Stomach smooth muscle (tissue), 2 donors: ENCODE data around the gene TNS4.
A peak's percentile ranks its signal among the peaks of the same experiment; 100 is the strongest.

ENCODE experiments used
- H3K27ac ChIP-seq: one replicate; pipeline ENCODE4 v1.7.0; 2013; ENCODE audit warnings: mild to moderate bottlenecking, low read length, inconsistent platforms
- H3K27me3 ChIP-seq, 2 donors: one replicate each; pipeline ENCODE4 v1.7.0; 2013; ENCODE audit warnings: low read length in 2 of 2; ENCODE audit not compliant: insufficient read depth in 2 of 2, control insufficient read depth in 1 of 2
- H3K36me3 ChIP-seq, 2 donors: one replicate each; pipeline ENCODE4 v1.7.0; 2013; ENCODE audit warnings: low read length in 2 of 2; ENCODE audit not compliant: control insufficient read depth in 2 of 2, insufficient read depth in 2 of 2
- H3K4me1 ChIP-seq: one replicate; pipeline ENCODE4 v1.7.0; 2013; ENCODE audit warnings: low read length; ENCODE audit not compliant: control insufficient read depth, insufficient read depth
- H3K4me3 ChIP-seq, 2 donors: one replicate each; pipeline ENCODE4 v1.7.0; 2013; ENCODE audit warnings: low read length in 2 of 2
- H3K9ac ChIP-seq, 2 donors: one replicate each; pipeline ENCODE4 v1.7.0; 2013; ENCODE audit warnings: low read length in 2 of 2, mild to moderate bottlenecking in 1 of 2
- H3K9me3 ChIP-seq, 2 donors: one replicate each; pipeline ENCODE4 v1.7.0; 2013; ENCODE audit warnings: low read length in 2 of 2; ENCODE audit not compliant: control insufficient read depth in 2 of 2
- donor health status: healthy.
- donor health status: Pancreatic carcinoma.

Gene TNS4

DNA sequence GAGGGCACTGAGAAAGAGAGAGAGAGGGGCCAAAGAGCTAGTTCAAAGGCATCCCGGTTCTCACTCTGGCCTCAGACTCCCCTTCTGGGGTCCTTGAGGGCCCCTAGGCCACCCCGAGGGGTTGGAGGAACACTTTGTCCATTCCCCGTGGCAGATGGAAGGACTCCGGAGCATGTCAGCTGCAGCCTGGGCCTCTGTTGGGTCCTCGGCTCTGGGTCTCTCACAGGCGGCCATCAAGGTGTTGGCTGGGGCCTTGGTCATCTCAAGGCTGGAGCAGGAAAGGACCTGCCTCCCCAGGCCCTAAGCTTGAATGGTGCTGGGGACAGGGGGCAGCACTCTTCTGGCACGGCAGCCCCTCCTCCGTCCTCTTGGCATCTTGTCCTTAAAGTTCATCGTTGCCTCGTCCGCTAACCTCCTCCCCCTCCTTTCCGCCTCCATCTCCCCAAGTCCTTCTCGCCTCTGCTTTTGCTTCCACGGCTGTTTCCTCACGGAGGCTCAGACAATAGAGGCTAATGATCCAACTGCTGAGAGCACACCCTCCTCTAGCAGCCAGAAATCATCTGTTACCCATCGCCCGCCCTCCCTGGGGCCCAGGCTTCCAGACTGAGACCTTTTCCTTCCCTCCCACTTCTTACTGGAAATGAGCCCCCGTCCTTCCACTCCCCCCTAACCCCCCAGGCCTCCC lies 40.6 kb upstream of the TNS4 start:
- Histone ChIP-seq H3K9ac (peak overlapping the region; percentile 56 to 71), H3K4me3 (peak overlapping the region in 1 of 2 donors; percentile 15), H3K4me1 (peaks cover 62% of the 10 kb centered on the region), H3K27me3 (no peaks in the 10 kb centered on the region), H3K9me3 (no peaks in the 10 kb centered on the region), H3K36me3 (no peaks in the 10 kb centered on the region), H3K27ac (peak overlapping the region; percentile 98)

DNA sequence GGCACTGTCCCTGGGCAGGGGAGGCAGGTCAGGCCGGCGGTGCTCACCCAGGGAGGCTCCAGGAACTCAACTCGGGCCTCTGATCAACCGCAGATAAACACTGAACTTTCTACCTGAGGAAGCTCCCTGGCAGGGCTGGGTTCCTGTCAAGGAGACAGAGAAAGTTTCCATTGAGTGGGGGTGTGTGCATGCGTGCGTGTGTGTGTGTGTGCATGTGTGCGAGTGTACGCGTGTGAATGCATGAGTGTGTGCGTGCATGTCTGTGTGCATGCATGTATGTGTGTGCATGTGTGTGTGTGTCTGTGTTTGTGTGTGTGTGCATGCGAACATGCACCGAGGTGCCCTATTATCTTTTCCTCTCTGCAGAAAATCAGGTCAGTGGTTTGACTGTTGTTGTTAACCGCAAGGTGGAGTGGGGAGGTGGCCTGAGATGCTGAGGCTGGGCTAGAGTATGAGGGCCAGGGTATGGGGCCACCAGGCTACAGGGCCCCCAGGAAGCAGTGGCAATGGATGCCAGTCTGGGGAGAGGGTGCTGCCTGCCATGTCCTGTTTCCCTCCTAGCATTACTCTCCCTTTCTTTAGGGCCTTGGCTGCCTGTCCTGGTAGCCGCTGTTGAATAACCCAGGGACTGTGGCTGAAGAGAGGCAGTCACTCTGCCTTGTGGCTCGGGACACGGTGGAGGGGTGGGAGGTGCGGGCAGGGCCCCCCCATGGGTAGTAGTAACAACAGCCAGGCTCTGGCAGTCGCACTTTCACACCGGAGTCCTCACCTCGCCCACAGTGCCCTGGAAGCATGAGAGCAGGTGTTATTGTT lies 39.8 kb upstream of the TNS4 start:
- Histone ChIP-seq H3K36me3 (no peaks in the 10 kb centered on the region), H3K9me3 (no peaks in the 10 kb centered on the region), H3K27me3 (no peaks in the 10 kb centered on the region), H3K27ac (peak overlapping the region; percentile 98), H3K4me1 (peaks cover 68% of the 10 kb centered on the region), H3K9ac (peak overlapping the region; percentile 56 to 71), H3K4me3 (peak overlapping the region; percentile 11 to 15)

DNA sequence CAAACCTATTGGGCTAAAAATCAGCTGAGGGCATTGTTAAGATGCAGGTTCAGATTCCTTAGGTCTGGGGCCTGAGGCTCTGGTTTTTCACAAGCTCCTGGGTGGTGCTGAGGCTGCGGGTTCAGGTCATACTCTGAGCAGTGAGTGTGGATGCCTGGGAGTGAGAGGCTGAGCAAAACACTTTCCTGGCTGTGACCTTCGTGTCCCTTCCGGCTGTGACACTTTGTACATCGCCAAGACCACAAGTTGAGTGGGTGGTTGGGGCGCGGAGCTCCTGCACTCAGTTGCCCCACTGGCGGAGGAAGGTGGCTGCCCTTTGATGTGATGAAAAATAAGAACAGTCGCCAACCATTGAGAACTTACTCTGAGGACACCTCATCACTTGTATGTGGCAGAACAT lies 39.0 kb upstream of the TNS4 start:
- no peak overlapping the region for H3K4me3 ChIP-seq
- peaks cover 75% of the 10 kb centered on the region for H3K4me1 ChIP-seq
- H3K36me3 ChIP-seq, result no peaks in the 10 kb centered on the region
- H3K9me3 ChIP-seq, result no peaks in the 10 kb centered on the region
- H3K27ac ChIP-seq, result peak overlapping the region; percentile 98
- peak overlapping the region in 1 of 2 donors; percentile 19 for H3K9ac ChIP-seq
- no peaks in the 10 kb centered on the region for H3K27me3 ChIP-seq

DNA sequence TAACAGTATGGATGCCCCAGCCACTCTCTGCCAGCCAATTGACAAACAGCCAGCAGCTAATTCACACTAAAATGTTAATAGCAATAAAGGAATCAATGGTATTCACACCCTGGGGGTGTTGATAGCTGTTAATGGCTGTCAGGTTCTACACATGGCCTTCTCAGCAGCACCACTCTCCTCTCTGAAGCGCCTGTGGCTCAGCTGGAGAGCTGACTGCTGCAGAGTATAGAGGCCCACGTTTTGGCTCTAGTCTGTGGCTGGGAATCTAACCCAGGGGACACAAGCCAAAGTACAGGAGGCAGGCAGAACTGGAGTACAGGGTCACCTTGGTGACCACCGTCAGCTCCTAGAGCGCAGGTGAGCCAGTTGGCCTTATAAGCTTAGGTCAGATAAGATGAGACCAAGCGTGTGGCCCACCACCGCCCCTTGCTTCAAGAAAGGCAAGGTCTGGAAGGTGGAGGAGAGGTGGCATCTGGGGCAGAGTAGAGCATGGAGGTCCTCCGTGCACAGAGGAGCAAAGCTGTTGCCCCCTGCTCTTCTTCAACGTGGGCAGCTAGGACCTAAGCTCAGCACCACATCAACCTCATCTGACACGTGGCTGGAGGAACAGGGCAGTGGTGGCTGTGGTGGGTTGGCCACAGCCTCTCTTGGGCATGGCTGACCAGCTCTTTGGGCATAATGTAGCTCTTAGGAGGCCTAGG lies 38.4 kb upstream of the TNS4 start:
- Histone ChIP-seq H3K9ac (peak overlapping the region in 1 of 2 donors; percentile 23), H3K9me3 (no peaks in the 10 kb centered on the region), H3K4me1 (peaks cover 75% of the 10 kb centered on the region), H3K27ac (peak overlapping the region; percentile 98), H3K36me3 (no peaks in the 10 kb centered on the region), H3K27me3 (no peaks in the 10 kb centered on the region), H3K4me3 (no peak overlapping the region)

DNA sequence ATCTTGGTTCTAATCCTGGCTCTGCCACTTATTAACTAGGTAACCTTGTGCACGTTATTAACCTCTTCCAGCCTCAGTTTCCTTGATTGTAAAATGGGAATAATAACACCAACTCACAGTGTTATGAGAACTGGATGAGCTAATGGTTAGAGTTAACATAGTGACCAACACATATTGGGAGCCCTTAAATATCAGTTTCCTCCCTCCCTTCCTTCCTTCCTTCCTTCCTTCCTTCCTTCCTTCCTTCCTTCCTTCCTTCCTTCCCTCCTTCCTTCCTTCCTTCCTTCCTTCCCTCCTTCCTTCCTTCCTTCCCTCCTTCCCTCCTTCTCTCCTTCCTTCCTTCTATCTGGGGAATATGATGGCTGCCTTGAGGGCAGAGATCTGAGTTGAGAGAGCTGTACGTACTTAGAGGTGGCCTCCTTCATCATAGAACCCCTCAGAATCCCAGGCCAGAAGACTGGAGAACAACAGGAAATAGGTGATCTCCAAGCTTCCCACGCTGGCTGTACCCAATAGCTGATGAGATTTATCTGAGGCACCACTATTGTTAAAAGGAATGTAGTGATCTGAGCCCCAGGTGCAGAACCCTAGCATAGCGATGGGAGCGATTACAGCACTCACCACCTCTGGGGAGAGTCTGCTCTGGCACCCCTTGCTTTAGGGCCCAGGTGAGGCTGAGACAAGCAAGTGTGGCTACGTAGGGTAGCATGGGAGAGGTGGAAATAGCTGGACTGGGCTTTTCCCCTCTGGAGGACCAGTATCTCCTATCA lies 37.7 kb upstream of the TNS4 start:
- H3K4me3 ChIP-seq, result no peak overlapping the region
- H3K27me3 ChIP-seq, result no peaks in the 10 kb centered on the region
- peaks cover 79% of the 10 kb centered on the region for H3K4me1 ChIP-seq
- H3K27ac ChIP-seq, result peak overlapping the region; percentile 98
- peak overlapping the region in 1 of 2 donors; percentile 49 for H3K9ac ChIP-seq
- H3K36me3 ChIP-seq, result no peaks in the 10 kb centered on the region
- H3K9me3 ChIP-seq, result no peaks in the 10 kb centered on the region

DNA sequence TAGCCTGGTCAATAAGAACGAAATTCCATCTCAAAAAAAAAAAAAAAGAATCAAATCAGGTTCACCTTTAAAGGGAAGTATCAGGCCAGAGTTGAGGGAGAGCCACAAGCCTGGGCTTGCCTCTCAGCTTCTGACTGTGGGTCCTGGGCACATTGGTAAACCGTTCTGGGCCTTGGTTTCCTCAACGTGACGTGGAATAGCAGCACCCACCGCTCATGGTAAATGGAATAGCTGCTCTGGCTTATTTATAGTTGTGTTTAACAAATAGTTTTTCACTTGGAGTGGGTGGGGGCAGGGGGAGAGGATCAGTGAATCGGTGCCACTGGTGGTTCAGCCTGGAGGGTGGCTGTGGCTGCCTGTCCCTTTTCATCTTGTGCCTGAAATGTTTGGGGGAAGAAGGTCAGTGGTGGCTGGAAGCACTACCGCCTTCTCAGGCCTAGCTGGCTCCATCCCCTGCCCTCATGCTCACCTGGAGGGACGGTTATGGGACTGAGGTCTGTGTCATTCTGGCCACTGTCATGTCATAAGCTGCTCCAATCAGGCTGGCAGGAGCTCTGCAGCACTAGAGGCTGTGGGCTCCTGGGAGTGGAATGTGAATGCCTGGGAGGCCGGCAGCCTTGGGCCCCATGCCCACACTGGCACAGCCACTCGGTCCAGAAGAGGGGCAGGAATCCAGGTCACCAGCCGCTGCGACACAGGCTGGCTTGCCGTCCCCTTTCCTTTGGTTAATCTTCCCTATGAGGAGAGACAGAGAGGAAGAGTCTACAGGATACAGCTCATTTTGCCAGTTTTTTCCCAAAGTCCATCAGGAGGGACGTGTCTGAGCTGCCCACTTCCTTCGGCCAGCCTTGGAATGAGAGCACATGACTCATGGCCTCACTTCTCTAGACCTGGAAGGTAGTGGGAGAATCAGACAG lies 36.9 kb upstream of the TNS4 start:
- Histone ChIP-seq H3K4me1 (peaks cover 83% of the 10 kb centered on the region), H3K9ac (peak overlapping the region; percentile 49 to 51), H3K9me3 (no peaks in the 10 kb centered on the region), H3K27ac (peak overlapping the region; percentile 98), H3K4me3 (peak overlapping the region; percentile 4 to 8), H3K36me3 (no peaks in the 10 kb centered on the region), H3K27me3 (no peaks in the 10 kb centered on the region)

DNA sequence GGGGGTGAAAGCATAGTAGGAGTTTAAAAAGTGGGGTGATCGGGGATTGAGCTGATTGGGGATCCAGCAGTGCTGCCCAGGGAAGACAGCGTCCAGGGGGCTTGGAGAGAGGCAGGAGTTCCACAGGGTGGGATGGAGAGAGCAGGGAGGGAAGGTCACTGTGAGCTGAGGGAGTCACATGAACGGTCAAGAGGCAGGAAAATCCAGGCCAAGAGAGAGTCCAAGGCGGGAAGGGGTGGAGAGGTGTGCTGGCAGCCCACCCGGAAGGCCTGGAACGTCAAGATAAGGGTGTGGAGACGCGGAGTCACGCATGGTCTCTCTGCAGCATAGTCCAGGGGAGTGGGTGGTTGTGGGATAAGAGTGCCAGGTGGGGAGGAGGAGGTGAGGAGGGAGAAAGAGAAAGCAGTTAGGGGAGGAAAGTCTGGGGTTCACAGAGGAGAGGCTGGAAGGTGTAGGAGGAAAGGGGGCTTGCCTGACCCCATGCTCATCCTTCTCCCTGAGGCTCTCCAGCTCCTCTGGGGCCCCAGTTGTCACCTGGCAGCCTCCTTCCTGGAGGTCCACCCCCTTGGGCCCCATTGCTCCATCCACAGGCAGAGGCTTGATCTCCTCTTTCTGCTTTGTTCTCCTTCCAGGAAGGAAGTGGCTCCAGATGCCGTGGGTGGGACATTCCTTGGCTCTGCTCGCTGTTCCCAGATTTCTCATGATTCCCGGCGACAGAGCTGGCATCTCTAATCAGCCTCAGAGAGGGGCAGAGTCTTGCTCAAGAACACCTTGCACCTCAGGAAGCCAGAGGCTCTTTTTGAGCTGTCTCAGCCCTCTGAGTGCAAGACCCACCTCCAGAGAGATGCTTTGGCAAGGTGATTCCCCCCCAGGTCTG lies 35.1 kb upstream of the TNS4 start:
- Histone ChIP-seq H3K9ac (peak overlapping the region in 1 of 2 donors; percentile 51), H3K27ac (peak overlapping the region; percentile 98), H3K36me3 (no peaks in the 10 kb centered on the region), H3K4me3 (no peak overlapping the region), H3K4me1 (peaks cover 76% of the 10 kb centered on the region), H3K9me3 (no peaks in the 10 kb centered on the region), H3K27me3 (no peaks in the 10 kb centered on the region)

DNA sequence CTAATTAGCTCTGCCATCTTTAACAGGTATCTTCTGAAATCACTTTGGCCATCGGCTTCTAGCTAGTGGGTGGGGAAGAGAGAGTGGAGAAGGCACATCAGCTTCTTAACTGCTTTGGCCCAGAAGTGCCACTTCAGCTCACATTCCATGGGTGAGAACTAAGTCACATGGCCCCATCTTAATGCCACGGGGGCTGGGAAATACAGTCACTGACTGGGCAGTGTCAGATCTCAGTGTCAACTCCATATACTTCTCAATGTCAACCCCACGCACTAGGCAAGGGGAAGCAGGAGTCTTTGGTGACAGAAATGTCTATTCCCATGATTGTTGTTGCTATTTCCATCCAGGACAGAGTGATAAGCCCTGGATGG lies 34.5 kb upstream of the TNS4 start:
- Histone ChIP-seq H3K9ac (peak overlapping the region in 1 of 2 donors; percentile 29), H3K36me3 (no peaks in the 10 kb centered on the region), H3K4me1 (peaks cover 71% of the 10 kb centered on the region), H3K4me3 (no peak overlapping the region), H3K9me3 (no peaks in the 10 kb centered on the region), H3K27me3 (no peaks in the 10 kb centered on the region), H3K27ac (peak overlapping the region; percentile 98)

DNA sequence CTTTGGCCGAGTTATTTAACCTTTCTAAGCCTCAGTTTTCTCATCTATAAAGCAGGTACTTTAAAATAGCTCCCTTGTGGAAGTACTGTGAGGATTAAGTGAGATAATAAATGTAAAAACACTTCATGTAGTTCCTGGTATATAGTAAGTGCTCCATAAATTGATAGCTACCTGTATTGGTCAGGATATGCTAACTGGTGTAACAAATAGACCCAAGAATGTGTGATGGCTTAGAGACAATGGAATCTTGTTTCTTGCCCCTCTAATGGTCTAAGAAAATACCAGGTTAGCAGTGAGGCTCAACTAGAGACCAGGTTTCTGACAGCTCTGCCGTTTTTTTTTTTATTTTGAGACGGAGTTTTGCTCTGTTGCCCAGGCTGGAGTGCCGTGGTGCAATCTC lies 34.0 kb upstream of the TNS4 start:
- Histone ChIP-seq H3K9ac (no peak overlapping the region), H3K36me3 (no peaks in the 10 kb centered on the region), H3K9me3 (no peaks in the 10 kb centered on the region), H3K27me3 (no peaks in the 10 kb centered on the region), H3K27ac (peak overlapping the region; percentile 98), H3K4me1 (peaks cover 67% of the 10 kb centered on the region), H3K4me3 (no peak overlapping the region)
